NCI-H146 treated with DMSO at 0.1 percent for 48 hours (cell line): ENCODE results near the gene NTRK3.

Source experiments
- DNase-seq: peaks from one replicate; lab custom pipeline; 2025; ENCODE audit not compliant: unreplicated experiment; lab: John Stamatoyannopoulos, UW

NTRK3 gene

DNA sequence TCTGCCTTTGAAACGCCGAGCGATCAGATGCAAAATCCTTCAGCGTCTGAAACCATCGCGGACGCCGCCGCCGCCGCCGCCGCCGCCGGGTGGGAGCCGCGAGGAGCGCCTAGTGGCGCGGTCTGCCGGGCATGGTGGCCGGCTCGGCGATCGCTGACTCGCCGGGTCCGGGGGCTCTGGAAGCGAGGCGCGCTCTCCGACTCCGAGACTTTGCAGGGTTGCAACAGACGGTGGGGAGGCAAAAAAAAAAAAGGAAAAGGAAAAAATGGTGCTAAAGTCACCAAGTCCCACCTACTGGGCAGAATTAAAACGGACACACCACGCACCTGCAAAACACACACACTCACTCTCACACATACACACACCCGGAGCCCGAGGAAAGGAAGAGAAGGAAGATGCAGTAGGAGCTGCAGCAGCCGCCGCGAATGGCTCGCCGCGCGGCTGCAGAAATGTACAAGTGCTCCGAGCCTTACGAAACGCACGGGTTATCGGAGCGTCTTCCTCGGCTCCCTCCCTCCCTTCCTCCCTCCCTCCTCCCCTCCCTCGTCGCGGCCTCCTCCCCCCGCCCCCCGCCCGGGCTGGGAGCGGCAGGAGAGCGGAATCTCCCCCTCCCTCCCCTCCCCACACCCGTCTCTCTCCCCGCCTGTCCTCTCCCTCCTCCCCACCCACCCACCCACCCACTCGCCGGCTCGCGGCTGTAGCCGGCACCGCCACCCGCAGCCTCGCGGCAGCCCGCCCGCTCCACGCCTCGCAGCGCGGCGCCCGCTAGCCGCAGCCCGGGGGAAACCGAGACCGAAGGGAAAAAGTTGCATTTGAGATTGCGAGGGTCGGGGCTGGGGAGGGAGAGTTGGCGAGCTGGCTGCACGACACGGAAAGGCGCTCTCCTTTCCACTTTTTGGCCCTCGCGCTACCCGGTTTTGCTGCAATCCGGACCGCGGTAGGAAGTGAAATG is at the start of gene NTRK3:
TSS of gene NTRK3 (minus strand) at position 461 of the 952 bp plus-strand sequence. CDS start 586 bp downstream, outside the sequence.
- no peak for DNase-seq

DNA sequence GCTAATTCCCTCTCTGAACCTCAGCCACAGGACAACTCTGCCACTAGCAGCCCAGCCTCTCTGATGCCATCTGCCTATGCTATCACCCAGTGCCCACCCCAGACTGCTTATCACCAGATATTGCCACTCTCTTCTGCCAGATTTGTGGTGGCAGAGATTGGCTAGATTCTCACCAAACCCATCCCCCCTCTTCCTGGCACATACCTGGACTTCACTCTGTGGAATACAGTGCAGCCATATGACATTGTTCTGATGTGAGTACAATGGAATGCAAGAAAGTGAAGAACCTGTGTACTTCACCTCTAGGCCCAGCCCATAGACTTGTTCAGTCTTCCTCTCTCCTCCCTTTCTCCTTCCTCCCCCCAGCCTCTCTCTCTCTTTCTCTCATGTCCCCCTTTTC is 46.9 kb upstream of the NTRK3 start:
- no peak for DNase-seq

DNA sequence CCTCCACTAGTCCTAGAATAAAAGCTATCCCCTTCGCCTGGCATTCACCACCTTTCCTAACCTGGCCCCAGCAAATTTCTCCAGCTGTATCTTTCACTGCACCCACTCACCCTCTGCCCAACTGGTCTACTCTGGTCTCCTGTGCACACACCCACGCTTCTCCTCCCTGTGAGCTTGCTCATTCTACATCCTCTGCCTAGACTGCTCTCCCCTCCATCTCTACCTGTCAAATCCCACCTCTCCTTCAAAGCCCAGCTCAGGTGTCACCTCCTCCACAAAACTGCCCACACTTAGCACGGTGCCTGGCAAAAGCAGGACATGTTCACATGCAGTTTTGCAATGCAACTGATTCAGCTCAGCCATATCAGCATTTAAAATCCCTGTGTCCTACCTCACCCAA is 45.8 kb upstream of the NTRK3 start:
- no peak for DNase-seq

DNA sequence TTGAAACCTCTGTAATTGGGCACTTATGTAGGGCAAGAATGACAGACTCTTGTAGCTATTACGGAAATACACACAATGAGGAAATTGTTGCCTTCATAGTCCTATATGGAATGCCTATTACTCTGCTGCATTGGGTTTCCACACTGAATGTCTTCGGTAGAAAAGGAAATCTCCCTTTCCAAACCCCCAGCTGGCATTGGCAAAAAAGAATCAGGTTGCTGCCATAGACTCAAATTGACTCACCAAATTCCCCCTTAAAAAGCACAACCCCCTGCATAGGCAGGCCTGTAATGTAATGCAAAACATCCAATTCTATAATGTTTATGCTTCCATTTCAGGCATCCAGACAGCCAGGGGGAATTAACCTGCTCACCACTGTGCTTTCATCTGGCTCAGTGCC is 44.8 kb upstream of the NTRK3 start:
- no peak for DNase-seq

DNA sequence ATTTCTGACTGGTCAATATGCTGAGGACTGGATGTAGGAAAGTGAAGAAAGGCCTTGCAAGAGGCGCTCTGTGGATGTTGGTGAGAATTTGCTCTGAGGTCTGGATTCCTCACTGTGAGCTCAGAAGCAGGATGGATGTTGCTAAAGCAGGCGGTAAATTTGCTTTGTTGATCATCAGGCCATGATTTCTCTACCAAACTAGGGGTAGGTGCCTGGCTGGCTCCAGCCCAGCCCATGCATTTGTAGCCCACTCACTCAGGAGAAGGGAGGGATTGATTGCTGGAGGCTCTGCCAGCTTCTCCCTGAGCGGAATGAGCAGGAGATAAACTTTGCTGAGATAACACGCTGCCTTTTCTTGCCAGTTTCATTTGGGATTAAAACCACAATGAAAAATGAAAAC is 44.3 kb upstream of the NTRK3 start:
- no peak for DNase-seq

DNA sequence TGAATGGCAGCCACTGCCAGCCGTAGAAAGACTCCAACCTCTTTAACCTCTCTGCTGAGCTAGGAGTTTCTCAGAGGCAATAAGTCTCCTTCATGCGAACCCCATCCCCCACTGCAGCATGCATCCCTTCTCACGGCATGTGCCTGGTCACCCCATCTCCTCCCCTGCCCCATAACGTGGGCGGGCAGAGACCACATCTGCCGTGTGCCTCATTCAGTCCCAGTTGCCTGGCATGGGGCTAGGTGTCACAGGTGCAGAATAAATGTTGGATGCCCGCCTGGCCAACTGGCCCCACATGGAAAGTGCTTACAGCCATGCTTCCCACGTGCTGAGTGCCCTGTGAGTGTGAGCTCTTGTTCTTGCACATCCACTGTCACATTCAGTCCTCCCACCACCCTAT is 43.5 kb upstream of the NTRK3 start:
- no peak for DNase-seq

DNA sequence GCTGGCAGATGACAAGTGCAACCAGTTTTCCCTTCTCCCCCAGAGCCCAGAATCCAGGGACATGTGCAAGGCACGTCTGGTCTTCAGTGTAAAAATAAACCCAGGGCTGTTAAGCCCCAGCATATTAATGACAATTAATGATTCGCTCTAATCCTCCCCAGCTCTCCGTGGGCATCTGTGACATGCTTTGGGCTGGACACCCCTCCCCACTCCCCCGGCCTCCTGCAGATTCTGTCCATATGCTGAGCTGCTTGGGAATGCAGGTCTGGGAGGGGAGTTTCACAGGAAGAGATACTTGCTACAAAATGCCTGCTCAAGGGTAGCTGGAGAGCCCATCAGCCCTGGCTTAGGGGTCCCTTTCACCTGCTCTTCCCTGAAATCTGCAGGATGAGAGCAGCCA is 43.0 kb upstream of the NTRK3 start:
- no peak for DNase-seq

DNA sequence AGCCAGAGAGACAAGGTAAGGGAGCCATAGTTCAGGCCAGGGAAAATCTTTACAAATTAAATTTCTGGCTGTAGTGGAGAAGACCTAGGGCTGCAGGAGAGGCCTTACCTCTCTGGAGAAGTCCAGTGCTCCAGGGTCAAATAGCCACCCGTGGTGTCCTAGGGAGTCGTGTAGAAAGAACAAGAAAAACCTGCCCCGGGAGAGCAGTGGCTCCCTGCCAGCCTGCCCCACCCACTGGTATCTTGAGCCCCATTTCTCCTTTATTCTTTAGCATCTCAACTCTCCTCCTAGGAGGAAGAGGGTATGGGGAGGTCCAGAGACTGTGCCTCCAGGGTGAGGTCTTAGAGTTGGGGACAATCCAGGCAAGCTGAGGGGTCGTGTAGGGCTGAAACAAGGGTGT is 32.1 kb upstream of the NTRK3 start:
- DNase-seq: no peak

DNA sequence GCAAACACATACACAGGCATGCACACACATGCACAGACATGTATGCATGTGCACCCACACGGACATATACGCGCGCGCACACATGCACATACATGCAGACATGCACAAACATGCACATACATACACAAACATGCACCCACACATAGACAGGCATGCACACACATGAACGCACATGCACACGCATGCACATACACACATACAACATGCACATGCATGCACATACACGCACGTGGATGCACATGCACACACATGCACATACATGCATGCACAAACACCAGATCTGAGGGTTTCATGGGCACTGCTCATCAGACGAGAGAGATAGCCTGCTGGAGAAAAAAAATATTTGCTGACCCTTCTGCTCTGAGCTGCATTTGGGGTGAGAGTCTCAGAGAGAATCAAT is 31.7 kb upstream of the NTRK3 start:
- DNase-seq: no peak

DNA sequence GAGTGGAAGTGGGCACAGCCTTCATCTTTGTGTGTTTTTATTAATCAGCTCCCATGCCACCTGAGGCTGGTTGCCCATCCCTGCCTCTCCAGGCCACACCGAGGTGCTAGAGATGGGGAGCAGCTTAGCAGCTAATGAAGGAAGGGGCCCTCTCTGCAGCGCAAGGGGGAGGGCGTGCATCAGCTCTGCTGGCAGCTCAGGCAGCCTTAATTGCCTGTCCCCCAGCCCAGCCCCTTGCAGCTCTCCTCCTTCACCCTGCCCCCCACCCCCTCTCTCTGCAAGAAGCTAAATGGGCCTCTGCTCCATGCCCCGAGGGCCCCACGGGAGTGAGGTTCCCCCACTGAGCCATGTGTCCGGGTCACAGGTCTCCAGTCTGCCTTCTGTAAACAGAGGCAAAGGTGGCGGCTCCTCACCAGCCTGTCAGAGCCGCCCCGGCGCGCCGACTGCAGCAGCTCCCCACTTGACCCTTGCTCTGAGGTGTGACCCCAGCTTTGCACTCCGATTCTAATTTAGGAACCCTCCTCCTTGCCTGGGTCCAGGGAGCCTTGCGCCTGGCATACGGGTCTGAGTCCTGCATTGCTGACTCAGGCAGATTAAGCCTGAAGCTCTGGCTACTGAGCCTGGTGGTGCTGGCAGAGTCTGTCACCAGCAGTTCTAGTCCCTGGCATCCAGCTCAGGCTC is 27.9 kb upstream of the NTRK3 start:
- no peak for DNase-seq

DNA sequence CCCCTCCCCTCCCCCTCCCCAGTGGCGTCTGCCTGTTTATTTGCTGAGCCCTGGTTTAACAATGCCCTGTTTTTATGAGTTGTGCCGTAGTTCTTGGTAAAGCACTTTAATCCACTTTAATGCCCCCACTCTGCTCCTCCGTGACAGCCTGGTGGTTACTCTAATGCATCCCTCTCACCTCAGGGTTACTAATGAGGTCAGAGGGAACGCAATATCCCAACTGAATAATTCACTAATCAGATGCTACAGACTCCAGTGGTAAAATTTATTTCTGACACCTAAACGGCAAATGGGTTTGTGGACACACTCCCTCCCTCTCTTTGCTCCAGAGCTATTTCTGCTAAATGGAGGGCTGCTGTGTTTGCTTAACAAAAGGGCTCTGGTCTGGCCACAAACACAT is 26.1 kb upstream of the NTRK3 start:
- no peak for DNase-seq

DNA sequence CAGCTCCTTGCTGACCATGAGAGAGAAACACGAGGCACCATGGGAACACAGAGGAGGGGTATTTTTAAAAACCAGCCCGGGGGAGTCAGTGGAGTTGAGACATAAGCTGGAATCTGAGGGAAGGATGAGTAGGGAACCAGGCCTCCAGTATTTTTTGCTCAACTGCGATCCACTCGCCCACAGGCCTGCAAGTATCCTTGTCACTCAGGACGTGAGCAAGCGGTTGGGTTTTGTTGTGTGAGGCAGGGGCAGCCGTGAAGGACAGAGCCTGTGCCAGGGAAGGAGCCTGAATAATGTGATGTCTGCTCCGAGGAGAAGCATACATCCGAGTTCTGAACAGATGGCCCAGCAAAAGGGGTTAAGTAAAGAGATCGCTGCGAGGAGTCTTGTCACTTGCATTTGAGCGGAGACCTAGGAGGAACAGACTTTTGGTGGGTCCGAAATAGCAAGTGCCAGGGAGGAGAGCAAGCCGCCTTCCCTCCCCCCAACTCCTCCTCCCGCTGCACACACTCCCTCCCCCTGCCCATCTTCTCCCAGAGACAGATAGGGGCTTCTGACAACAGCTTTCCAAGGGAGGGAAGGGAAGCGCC is 20.4 kb upstream of the NTRK3 start:
- no peak for DNase-seq

DNA sequence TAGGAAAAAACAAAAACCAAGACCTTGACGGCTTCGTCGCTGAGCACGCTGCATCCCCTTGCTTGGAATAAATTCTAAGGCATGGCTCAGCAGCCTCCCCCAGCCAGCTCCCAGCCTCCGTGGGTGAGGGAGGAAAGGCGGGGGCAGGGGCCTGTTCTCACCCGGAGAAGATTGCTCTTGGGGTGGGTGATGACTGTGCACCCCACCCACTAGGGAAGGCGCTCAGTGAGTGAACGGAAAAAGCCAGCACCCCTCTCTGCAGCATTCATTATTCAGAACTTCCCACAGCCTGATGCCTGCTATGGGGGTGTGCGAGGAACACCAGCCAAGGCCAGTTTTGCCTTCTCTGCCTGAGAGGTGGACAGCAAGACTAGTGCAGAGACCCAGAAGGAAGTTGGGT is 19.3 kb upstream of the NTRK3 start:
- no peak for DNase-seq

DNA sequence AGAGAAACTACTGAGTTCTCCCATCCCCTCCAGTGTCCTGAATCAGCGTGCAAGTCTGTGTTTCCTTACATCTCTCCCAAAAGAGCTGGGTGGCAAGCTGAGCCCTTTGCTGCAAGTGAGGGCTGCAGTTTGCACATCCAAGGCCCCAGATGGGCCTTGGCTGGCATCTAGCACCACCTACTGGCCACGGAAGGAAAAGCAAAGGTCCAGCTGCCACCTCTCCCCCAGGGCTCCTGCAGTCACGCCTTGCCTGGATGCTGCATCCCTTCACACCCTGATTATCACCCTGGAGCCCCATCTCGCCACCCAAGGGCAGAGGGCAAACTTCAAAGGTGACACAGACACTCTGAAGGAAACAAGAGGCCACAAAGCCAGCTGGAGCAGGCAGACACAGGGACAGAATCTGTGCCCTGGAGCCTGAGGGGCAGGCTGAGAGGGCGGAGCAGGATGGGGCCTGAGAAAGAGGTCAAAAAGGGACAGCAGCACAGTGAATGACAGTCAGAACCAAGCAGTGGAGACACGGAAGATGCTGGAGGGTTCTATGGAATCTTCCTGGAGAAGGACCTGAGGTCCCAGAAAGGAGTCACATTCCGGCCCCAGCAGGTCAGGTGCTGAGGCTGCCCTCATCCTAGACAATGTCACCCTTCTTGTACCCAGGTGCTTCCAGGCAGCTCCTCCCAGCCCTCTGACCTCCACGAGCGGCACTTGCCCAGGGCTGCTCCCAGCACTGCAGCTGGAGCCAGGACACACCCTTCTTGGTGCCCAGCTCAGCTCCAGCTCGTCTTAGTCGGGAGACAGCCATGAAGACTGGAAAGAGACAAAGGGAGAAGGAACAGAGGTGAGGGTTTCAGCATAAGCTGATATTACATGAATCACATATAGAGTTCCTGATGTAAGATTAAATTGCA is 18.3 kb upstream of the NTRK3 start:
- DNase-seq: no peak

DNA sequence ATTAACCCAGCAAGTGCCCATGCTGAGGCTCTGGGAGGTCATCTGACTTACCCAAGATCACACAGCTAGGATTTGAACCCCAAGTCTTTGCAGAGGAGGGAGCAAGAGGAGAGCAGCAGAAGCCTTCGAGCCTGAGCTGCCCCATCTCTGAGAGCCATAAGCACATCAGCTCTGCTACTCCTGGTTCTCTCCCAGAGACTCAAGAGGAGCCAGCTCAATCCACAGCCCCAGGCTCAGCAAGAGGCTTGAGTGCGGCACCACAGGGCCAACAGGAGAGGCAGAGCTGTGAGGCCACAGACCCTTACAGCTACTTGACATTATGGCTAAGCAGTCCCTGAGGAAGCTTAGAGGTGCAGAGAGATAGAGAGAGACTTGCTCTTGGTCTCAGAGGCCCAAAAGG is 15.9 kb upstream of the NTRK3 start:
- no peak for DNase-seq

DNA sequence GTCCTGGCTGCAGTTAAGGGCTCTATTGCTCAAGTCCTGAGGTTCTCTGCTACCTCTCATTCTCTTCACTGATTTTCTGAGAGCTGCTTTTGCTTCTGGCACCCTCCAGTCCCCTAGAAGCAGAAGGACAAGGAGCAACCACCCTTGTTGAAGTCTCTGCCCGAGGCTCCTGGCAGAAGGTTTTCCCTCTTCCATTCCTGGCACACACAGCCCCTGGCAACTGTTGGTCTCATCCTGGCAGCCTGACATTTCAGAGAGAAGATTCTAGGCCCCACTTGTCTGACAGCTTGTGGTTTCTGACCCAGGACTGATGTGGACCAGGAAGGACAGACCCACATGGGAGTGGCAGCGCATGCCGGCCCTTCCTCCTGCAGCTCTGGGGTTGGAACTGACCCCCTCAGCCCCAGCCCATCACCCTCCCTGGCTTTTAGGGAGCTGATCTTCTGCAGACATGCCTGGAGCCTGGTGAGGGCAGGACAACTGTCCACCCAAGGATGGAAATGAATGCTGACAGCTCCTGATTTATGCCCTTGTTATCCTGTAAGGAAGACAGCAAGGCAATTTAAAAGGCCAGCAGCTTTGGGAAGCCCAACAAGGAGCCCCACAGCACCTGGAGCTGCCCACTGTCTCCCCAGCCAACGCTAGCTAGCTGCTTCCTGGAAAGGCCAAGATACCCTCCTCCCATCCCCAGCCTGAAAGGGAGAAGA is 13.0 kb upstream of the NTRK3 start:
- DNase-seq: no peak

DNA sequence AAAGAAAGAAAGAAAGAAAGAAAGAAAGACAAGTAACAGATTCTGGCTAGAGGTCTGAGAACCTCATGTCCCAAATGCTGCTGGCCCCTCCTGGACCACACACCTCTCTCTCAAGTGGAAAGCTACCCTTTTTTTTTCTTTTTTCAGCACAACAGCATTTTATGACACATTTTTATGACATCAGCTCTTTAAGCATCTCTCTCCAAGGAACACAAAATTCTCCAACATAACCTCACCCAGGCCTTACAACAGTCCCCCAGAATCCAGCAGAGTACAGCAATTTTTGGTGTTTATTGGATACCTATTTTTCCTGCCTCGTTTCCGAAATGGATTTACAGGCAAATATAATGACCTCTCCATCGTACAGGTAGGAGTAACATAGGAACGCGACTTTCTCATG is 11.2 kb upstream of the NTRK3 start:
- DNase-seq: no peak

DNA sequence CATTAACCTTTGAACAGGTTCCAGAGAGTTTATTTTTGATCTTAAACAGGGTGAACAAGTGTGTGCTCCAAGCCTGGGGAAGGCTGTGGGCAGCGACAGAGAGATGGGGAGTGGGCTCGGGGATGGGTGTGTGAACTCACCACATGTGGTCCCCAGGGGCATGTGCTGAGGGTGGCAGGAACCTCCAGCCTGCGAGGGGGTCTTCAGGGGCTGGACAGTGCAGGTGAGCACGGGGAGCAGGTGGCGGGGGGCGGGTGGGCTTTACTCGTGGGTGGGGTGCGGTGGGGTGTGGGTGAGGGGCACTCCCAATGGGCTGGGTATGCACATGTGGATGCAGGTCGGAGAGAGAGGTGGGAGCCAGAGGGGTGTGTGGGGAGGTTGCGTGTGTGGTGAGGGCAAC is 9.6 kb upstream of the NTRK3 start:
- no peak for DNase-seq

DNA sequence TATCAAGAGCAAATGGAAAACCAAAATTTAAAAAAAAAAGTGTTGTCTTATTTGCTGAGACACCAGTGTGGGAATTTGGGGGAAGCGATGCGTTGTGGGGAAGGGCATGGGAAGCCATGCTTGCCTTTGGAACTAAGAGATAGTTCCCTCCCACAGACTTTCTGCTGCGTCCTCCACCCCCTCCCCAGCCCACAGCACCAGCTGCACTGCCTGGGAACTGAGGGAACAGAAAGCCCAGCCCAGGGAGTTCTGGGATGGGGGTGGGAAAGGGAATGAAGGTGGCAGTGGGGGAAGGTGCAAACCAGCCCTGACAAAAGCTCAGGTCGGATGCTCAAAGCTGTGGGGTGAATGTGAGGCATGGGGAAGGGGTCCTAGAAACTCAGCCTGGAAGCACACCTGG is 8.1 kb upstream of the NTRK3 start:
- DNase-seq: no peak

DNA sequence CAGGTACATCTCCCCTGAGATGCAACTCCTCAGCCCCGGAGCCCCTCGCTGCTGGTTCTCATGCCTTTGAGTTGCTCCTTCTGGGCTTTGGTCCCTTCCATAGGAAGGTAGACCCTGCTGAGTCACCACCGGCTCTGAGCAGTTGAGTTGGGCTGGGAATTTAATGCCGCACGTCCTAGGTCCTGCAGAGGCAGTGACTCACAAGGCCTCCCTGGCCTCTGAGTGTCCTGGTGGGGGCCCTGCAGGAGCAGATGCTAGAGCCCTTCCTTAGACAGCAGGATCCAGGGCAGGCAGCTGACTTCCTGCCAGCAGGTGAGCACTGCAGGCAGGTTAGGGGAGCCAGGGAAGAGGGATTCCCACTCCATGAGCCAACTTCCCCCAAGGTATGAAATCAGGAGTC is 5.5 kb upstream of the NTRK3 start:
- no peak for DNase-seq
